Measurements from ENCODE around the gene MORN4.

MORN4 gene

GRCh38 chr10:97632949-97633884 is at the start of gene MORN4 (continued):
- TF ChIP-seq ZNF391 (tag by site-specific recombination; IDR thresholded peaks at IDR 0.05; ENCODE audit: borderline replicate concordance, low read depth), result peak; percentile 54; the same call in 1 of the 2 replicates
- TF ChIP-seq ZNF121 (tag by site-specific recombination; IDR thresholded peaks at IDR 0.05), result no peak
- no peak; the same call in 1 of the 2 replicates for TF ChIP-seq ZBTB48 (tag by site-specific recombination; IDR thresholded peaks at IDR 0.05)
- TF ChIP-seq ZNF518A (tag by site-specific recombination; conservative IDR thresholded peaks at IDR 0.05; ENCODE audit: low read depth), result 0 out of 2 replicates have a peak, but pooled peaks have one; percentile 32
- no peak for TF ChIP-seq ZNF155 (tag by site-specific recombination; IDR thresholded peaks at IDR 0.05)
- TF ChIP-seq ZNF792 (tag by site-specific recombination; IDR thresholded peaks at IDR 0.05), result no peak
- TF ChIP-seq ZNF292 (tag by site-specific recombination; IDR thresholded peaks at IDR 0.05; ENCODE audit: borderline replicate concordance, low read depth), result no peak
- no peak for TF ChIP-seq ZNF146 (tag by site-specific recombination; IDR thresholded peaks at IDR 0.05)
- TF ChIP-seq ZNF664 (tag by site-specific recombination; IDR thresholded peaks at IDR 0.05), result no peak
- TF ChIP-seq ZNF184 (tag by site-specific recombination; IDR thresholded peaks at IDR 0.05), result no peak
- TF ChIP-seq WT1 (tag by site-specific recombination; IDR thresholded peaks at IDR 0.05), result no peak
- TF ChIP-seq ZNF596 (tag by site-specific recombination; IDR thresholded peaks at IDR 0.05), result no peak
- TF ChIP-seq PRDM6 (tag by site-specific recombination; IDR thresholded peaks at IDR 0.05), result no peak
- TF ChIP-seq KLF9 (tag by site-specific recombination; IDR thresholded peaks at IDR 0.05; ENCODE audit: low read depth), result peak; percentile 66
- TF ChIP-seq ZBTB44 (tag by site-specific recombination; IDR thresholded peaks at IDR 0.05), result no peak
- TF ChIP-seq KLF10 (tag by site-specific recombination; IDR thresholded peaks at IDR 0.05), result no peak; the same call in 1 of the 2 replicates
- TF ChIP-seq ELK4 (IDR thresholded peaks at IDR 0.05; ENCODE audit: borderline replicate concordance, low read depth, low read length), result no peak
- no peak for TF ChIP-seq ZNF658 (tag by site-specific recombination; IDR thresholded peaks at IDR 0.05)
- no peak for TF ChIP-seq ZNF114 (tag by site-specific recombination; IDR thresholded peaks at IDR 0.05)
- peak; percentile 96 for TF ChIP-seq GLIS2 (tag by site-specific recombination; IDR thresholded peaks at IDR 0.05)
- no peak for TF ChIP-seq ZNF274 (IDR thresholded peaks at IDR 0.05; ENCODE audit: low read length)
- no peak for TF ChIP-seq ZNF274 (tag by site-specific recombination; IDR thresholded peaks at IDR 0.05; ENCODE audit: borderline replicate concordance)
- TF ChIP-seq ZNF23 (tag by site-specific recombination; IDR thresholded peaks at IDR 0.05; ENCODE audit: borderline replicate concordance), result no peak
- TF ChIP-seq KLF16 (tag by site-specific recombination; IDR thresholded peaks at IDR 0.05), result peak; percentile 89
- no peak for TF ChIP-seq ZBTB21 (tag by site-specific recombination; IDR thresholded peaks at IDR 0.05)
- TF ChIP-seq ZNF16 (tag by site-specific recombination; IDR thresholded peaks at IDR 0.05; ENCODE audit: low read depth), result no peak
- TF ChIP-seq CTCF (tag by site-specific recombination; IDR thresholded peaks at IDR 0.05), result peak; percentile 54; the same call in 1 of the 2 replicates
